SU-DHL-6 (cell line): Measurements from ENCODE around the gene EMID1.

Experiments
- H2AFZ ChIP-seq: fragments of 200-600 bp; sonication (generic); 2 replicates; pipeline ENCODE4 v1.6.1; 2014; ENCODE audit warnings: low read depth, mild to moderate bottlenecking, moderate library complexity, mixed read lengths, antibody characterized with exemption, low read length; ENCODE audit not compliant: severe bottlenecking
- H3F3A ChIP-seq: fragments of 200-600 bp; shearing (Covaris generic); 2 replicates; pipeline ENCODE4 v1.6.0; 2016; ENCODE audit warnings: antibody characterized with exemption, mild to moderate bottlenecking; ENCODE audit not compliant: insufficient read depth
- H3K27ac ChIP-seq: fragments of 200-600 bp; sonication (generic); 2 replicates; pipeline ENCODE4 v1.5.1; 2016; ENCODE audit warnings: low read depth, mild to moderate bottlenecking, low read length, moderate library complexity, mixed read lengths
- H3K27me3 ChIP-seq: fragments of 200-600 bp; sonication (generic), shearing (Covaris generic); 2 replicates; pipeline ENCODE4 v1.6.0; 2014; ENCODE audit warnings: mild to moderate bottlenecking, low read length
- H3K36me3 ChIP-seq: fragments of 200-600 bp; sonication (generic); 2 replicates; pipeline ENCODE4 v1.6.1; 2014; ENCODE audit warnings: mild to moderate bottlenecking, low read length, mixed read lengths
- H3K4me2 ChIP-seq: fragments of 300-600, 200-600 bp; shearing (Covaris generic), sonication (generic); 2 replicates; pipeline ENCODE4 v1.6.0; 2014; ENCODE audit warnings: low read length, low read depth, mild to moderate bottlenecking; ENCODE audit not compliant: poor library complexity, severe bottlenecking
- H3K4me3 ChIP-seq: fragments of 200-600 bp; sonication (generic); 2 replicates; pipeline ENCODE4 v1.5.1; 2014; ENCODE audit warnings: antibody characterized with exemption, low read length, mild to moderate bottlenecking, mixed read lengths; ENCODE audit not compliant: insufficient read depth, poor library complexity, severe bottlenecking
- H3K79me2 ChIP-seq: fragments of 200-600 bp; sonication (generic); 2 replicates; pipeline ENCODE4 v1.6.1; 2014; ENCODE audit warnings: mild to moderate bottlenecking, low read length, moderate library complexity; ENCODE audit not compliant: insufficient read depth
- H3K9ac ChIP-seq: fragments of 200-600 bp; sonication (generic); 2 replicates; pipeline ENCODE4 v1.7.0; 2014; ENCODE audit warnings: mild to moderate bottlenecking, low read length
- H3K9me2 ChIP-seq: fragments of 200-600 bp; sonication (generic); replicated peaks from 2 replicates; pipeline ENCODE4 v1.6.1; 2014; ENCODE audit warnings: low read length; ENCODE audit not compliant: insufficient read depth
- H3K9me3 ChIP-seq: fragments of 200-600 bp; sonication (generic); 2 replicates; pipeline ENCODE4 v1.6.1; 2014; ENCODE audit warnings: low read length, mixed read lengths; ENCODE audit not compliant: insufficient read depth
- H4K20me1 ChIP-seq: fragments of 200-600 bp; sonication (generic); 2 replicates; pipeline ENCODE4 v1.6.1; 2014; ENCODE audit warnings: low read depth, mild to moderate bottlenecking, antibody characterized with exemption, low read length, moderate library complexity, mixed read lengths
- CTCF ChIP-seq: fragments of 200-600 bp; sonication (generic); IDR thresholded peaks from one replicate; pipeline ENCODE4 v1.5.1; 2017; ENCODE audit warnings: antibody characterized with exemption, mild to moderate bottlenecking, low read length, moderate library complexity; ENCODE audit not compliant: insufficient read depth, poor library complexity, severe bottlenecking
- EZH2phosphoT487 ChIP-seq: fragments of 200-600 bp; sonication (generic), shearing (Covaris generic); conservative IDR thresholded peaks from 2 replicates; pipeline ENCODE4 v1.6.1; 2018; ENCODE audit warnings: mild to moderate bottlenecking, antibody characterized with exemption, low read length, moderate library complexity, mixed read lengths

EMID1 gene

GRCh38 chr22:29258407-29259252 is 52.9 kb downstream of the EMID1 start:
- TF ChIP-seq CTCF, result no peak
- no peak for TF ChIP-seq EZH2phosphoT487

GRCh38 chr22:29259253-29259899 is 53.7 kb downstream of the EMID1 start:
- no peak overlapping the region for H3K9ac ChIP-seq
- no peak overlapping the region for H3K4me3 ChIP-seq
- H3K27me3 ChIP-seq, result no peaks in the 10 kb centered on the region
- no peak for TF ChIP-seq EZH2phosphoT487
- TF ChIP-seq CTCF, result no peak
- H4K20me1 ChIP-seq, result no peaks in the 10 kb centered on the region
- H2AFZ ChIP-seq, result no peak overlapping the region
- no peaks in the 10 kb centered on the region for H3K79me2 ChIP-seq
- no peak overlapping the region for H3K27ac ChIP-seq
- no peaks in the 10 kb centered on the region for H3K9me3 ChIP-seq
- H3K36me3 ChIP-seq, result no peaks in the 10 kb centered on the region
- no peaks in the 10 kb centered on the region for H3K9me2 ChIP-seq
- H3F3A ChIP-seq, result no peaks in the 10 kb centered on the region
- no peak overlapping the region for H3K4me2 ChIP-seq

More at GRCh38 chr22:29258407-29259252, 52.9 kb downstream of the EMID1 start:
- Histone ChIP-seq H3K79me2 (no peaks in the 10 kb centered on the region), H3K4me2 (no peak overlapping the region), H3K36me3 (no peaks in the 10 kb centered on the region), H3K27me3 (no peaks in the 10 kb centered on the region), H3K27ac (no peak overlapping the region), H4K20me1 (no peaks in the 10 kb centered on the region), H2AFZ (no peak overlapping the region), H3F3A (no peaks in the 10 kb centered on the region), H3K4me3 (no peak overlapping the region), H3K9ac (no peak overlapping the region), H3K9me2 (no peaks in the 10 kb centered on the region), H3K9me3 (no peaks in the 10 kb centered on the region)

- H3K4me3 ChIP-seq, result no peak overlapping the region
- H4K20me1 ChIP-seq, result no peaks in the 10 kb centered on the region
- no peak overlapping the region for H3K9ac ChIP-seq
- H3K27ac ChIP-seq, result no peak overlapping the region
- no peaks in the 10 kb centered on the region for H3F3A ChIP-seq
- no peaks in the 10 kb centered on the region for H3K9me3 ChIP-seq
- no peaks in the 10 kb centered on the region for H3K36me3 ChIP-seq
- H3K4me2 ChIP-seq, result no peak overlapping the region
- TF ChIP-seq CTCF, result no peak
- TF ChIP-seq EZH2phosphoT487, result no peak
- no peak overlapping the region for H2AFZ ChIP-seq
- H3K27me3 ChIP-seq, result no peaks in the 10 kb centered on the region
- H3K9me2 ChIP-seq, result no peaks in the 10 kb centered on the region
- no peaks in the 10 kb centered on the region for H3K79me2 ChIP-seq
Observed at GRCh38 chr22:29260031-29260560, 54.4 kb downstream of the EMID1 start.
